GM13977 (cell line): ENCODE results near the gene PCBP3.
"Not testable (repeated sequence)": the region's sequence is repeated elsewhere in the genome, so short reads cannot be mapped to it uniquely, and the experiment has no call there.

Experiments used
- DNase-seq: peaks from one replicate; pipeline ENCODE4 v3.0.0; 2012; ENCODE audit warnings: low spot score
- CTCF ChIP-seq: IDR thresholded peaks from 2 replicates; pipeline ENCODE4 v1.5.1; 2012; ENCODE audit warnings: mild to moderate bottlenecking, control low read depth; ENCODE audit not compliant: insufficient read depth; ENCODE audit errors: extremely low read depth, missing control alignments
- in situ Hi-C: fragments of 300-500 bp; cut with MboI; formaldehyde crosslinking; loops from one replicate; pipeline ENCODE4 v1.12.0; 2022; ENCODE audit warnings: low sequenced_read_pairs, low pct_unique_long_range_greater_than_20kb, mixed read lengths, inconsistent platforms; ENCODE audit not compliant: unreplicated experiment

The PCBP3 gene

DNA sequence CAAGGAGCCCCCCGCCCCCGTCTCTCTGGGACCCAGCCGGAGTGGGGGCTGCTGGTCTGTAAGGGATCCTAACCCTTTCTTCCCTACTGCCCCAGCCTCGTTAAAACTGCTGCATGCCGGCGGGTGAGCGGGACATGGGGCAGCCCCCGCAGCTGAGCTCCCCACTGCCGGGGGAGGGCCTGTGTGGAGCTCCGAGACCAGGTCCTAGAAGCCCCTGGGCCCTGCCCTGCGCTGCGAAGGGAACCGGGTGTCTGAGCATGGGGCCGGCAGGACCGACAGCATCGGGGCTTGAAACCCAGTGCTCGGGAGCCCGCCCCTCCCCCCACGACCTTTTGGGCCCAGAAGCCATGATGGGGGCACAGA lies 328.8 kb downstream of the PCBP3 start:
- TF ChIP-seq CTCF = no peak
- peak; percentile 13 for DNase-seq
- in situ Hi-C loops = no loop called here

DNA sequence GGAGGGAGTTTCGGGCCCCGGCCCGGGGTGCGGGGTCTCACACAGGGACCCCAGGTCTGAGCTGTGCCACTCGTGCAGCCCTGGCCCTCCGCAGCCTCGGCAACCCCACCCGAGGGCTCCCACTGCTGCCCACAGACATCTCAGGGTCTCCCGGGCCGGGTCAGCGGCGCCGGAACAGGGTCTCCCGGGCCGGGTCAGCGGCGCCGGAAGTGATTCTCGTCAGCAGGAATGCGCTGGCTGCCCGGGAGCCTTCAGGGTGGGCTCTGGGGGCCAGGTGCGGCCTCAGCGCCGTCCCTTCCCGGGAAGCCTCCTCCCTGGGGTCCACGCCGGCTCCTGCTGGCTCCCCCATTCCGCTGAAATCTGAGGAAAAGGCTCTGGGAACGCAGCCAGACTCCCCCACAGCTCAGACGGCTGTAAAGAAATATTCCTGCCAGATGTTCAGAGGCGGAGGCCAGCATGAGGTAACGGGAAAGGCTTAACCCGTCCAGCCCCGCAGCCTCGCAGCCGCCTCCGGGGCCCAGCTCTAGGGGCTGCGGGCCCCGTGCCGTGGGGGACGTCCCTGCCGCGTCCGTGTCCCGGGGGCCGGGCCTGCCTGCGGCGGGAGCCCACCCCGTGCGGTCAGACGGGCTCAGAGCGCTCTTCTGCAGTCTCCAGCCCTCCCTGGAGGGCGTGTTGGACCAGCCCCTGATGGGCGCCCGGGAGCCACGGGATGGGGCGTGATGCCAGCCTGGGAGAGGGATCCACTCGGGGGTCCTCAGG lies 329.4 kb downstream of the PCBP3 start:
- no peak for DNase-seq
- no peak for TF ChIP-seq CTCF
- in situ Hi-C loops = no loop called here

- peak; percentile 63 for TF ChIP-seq CTCF
- in situ Hi-C loops = no loop called here
- peak; percentile 94 for DNase-seq
Observed at GRCh38 chr21:45973475-45974072, 330.0 kb downstream of the PCBP3 start.

DNA sequence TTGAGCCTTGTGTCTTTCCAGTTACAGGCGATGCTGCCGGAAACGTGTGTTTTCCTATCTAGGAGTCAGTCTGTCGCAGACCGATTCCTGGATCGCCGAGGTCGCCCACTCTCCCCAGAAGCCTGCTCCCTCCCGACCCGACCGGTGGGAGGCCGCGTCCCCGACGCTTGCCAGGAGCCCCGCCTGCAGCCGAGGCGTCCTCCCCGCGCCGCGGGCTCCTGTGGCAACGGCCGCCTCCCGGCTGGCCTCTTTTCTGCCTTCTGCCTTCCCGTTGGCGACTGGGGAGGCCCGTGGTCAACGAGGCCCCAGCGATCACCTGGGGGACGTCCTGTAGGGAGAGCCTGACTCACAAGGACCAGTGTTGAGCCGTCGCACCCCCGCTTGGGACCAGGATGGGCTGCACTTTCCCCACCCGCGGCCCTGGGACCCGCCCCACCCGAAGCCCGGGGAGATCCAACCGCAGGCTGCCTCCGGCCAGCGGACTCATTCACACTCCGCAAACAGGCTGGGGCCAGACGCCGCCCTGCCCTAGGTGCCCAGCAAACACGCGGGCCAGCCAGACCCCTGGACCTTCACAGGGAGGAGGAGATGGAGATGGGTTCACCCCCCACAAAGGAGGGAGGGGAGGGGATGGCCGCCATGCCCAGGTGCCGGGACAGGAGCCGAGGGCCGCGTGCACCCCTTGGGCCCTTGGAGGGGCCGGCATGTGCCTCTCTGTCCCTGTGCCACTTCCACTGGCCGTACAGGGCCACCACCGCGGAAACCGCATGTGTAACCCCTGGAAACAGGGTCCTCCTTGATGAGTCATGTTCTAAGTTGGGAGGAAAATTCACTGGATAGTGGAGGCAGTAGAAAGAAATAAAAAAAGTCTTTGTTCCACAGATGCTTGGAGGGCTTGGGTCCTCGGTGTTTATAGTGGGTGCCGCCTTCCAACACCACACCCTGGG lies 330.8 kb downstream of the PCBP3 start:
- TF ChIP-seq CTCF = no peak
- in situ Hi-C loops = no loop called here
- DNase-seq = peak; percentile 64

GRCh38 chr21:45975020-45975666 lies 331.6 kb downstream of the PCBP3 start:
- in situ Hi-C loops = no loop called here
- DNase-seq = peak; percentile 34
- no peak for TF ChIP-seq CTCF

- not testable (repeated sequence) for DNase-seq
Observed at GRCh38 chr21:45975667-45976409, 332.3 kb downstream of the PCBP3 start.

More at GRCh38 chr21:45975667-45976409, 332.3 kb downstream of the PCBP3 start:
- in situ Hi-C loops = not testable (repeated sequence)
